GM19240 (cell line): ENCODE measurements around the gene DDIT4.
"Not testable (repeated sequence)": the region's sequence is repeated elsewhere in the genome, so short reads cannot be mapped to it uniquely, and the experiment has no call there.

Experiments
- DNase-seq: peaks from one replicate; pipeline ENCODE4 v3.0.0; 2011; ENCODE audit warnings: low spot score; ENCODE audit not compliant: insufficient read length

Gene DDIT4

DNA sequence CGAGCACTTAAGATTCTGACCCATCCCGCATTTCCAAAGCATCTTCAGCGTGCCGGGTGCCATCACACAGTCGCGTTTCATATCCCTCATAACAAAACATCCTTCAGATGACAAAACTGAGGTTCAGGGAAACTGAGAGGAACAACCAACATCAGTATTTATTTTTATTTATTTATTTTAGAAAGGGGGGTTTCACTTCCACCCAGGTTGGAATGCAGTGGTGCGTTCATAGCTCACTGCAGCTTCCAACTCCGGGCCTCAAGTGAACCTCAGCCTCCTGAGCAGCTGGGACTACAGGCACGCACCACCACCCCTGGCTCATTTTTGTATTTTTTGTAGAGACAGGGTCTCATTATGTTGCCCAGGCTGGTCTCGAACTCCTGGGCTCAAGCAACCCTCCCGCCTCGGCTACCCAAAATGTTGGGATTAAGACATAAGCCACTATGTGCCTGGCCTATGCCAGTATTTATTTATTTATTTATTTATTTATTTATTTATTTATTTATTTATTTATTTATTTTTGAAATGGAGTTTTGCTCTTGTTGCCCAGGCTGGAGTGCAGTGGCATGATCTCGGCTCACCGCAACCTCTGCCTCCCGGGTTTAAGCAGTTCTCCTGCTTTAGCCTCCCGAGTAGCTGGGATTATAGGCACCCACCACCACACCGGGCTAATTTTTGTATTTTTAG is 24.4 kb upstream of the DDIT4 start:
- DNase-seq, result not testable (repeated sequence)

DNA sequence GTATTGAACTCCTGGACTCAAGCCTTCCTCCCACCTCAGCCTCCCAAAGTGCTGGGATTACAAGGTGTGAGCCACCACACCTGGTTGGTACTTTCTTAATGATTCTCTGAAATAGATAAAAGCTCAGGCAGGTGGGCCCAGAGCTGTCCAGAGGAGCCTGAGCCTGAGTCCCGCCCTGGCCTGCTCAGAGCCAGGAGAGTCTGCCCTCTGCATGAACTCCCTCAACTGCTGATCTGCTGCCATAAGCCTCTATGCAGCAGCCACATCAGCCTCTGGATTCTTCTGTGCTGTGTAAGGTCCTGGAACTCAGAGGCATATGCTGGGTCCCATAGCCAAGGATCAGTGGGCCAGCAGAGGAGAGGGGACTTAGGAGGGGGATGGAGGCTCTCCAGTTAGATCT is 23.1 kb upstream of the DDIT4 start:
- DNase-seq, result no peak

DNA sequence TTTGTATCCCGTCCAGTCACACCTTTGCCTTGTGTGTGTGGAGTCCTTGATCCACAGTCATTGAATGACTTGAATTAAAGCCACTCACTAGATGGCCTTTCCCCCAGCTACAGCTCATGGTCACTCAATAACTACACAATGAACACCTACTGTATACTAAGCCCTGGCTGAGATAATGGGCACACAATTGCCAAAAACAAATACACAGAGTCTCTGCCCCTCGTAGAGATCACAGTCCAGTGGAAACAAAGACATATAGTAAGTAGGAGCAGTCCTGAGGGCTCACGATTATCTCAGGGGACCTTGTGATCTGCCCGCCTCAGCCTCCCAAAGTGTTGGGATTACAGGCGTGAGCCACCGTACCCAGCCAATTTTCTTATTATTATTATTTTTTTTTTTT is 22.1 kb upstream of the DDIT4 start:
- DNase-seq, result no peak

DNA sequence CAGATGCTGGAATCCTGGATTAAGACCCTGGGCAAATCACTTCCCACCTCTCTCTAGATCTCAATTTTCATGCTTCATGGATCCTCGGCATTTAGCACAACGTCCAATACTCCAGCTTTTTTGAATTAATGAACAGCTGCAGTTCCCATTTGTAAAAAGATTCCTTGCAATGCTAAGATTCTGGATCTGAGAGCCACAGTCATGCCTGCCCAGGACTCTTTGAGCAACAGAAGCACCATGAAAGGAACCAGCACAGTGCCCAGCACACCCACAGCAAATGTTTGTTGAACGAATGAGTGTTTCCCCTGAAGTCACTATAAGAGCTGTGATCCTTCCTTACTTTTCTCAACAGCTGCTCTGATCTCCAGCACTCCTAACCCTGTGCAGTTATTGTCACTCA is 20.8 kb upstream of the DDIT4 start:
- no peak for DNase-seq

DNA sequence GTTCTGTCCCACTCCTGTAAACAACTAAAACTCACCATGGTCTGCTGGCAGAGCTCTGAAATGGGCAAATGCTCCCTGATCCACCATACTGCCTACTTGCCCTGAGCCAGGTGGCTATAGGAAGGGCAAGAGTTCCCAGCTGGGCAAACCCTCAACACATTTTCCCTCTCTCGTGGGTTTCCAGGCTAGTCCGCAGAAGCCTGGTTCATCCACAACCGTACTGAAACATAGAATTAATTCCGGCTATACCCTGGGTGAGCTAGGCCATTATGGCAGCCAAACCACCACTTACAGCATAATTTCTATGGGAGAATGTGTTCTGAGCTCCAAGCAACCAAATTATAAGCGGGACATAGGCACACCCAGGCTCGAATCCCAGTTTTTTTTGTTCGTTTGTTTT is 20.1 kb upstream of the DDIT4 start:
- no peak for DNase-seq

DNA sequence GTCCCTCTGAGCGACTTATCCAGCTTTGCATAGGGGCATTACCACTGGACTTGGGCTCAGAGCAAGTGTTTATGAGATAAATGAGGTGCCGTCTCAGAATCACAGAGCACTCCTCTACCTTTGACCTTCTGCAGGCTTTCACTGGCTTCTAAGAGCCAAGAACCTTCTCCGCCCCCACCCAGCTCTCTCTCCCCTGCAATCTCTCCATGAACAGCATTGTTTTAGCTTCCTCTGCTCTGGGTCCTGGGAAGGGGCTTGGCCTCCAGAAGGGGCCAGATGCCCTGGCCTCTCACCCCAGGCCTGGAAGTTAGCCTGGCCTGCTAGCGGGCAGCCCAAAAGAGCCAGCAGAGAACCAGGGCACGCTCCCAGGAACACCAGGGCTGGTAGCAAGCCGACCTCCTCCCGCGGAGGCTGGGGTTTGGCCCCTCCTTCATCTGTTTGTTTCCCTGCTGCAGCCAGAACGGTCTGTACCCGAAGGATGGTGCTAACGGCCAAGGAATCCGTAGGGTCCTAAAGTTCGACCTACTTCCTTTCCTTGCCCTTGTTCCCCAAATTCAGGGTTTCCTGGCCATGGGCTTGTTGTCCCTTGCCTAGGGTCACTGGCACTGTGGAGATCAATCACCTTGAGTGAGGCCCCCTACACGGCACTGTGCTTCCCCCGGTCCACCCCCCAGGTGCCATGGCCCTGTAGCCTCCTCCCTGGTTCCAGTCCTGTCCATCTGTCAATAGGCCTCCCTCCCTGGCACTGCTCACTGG is 18.7 kb upstream of the DDIT4 start:
- DNase-seq, result no peak

DNA sequence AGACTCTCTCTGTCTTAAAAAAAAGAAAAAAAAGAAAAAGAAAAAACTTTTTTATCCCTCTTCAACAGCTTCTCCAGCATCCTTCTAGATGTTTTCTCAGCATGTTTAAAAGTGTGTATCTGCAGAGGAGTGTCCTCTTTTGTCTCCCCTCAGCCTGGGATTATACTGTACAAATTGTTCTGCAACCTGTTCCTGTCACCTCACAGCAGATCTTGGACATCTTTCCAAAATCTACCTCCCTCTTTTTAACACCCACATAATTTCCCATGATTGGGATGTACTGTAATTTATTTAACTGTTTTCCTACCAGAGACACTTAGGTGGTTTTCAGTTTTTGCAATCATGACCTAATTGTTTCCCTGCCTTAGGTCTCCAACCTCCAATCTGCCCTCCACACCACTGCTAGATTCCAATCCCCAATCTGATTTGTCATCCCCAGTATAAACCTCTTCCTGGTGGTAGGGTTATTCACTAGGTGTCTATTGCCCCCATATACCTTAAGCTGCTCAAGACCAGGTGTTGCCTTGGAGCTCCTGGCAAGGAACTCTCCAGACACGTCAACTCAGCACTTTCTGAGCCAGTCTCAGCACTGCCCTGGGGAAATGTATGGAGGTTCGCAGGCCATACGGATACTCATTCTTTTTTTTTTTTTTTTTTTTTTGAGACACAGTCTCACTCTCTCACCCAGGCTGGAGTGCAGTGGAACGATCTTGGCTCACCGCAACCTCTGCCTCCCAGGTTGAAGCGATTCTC is 17.6 kb upstream of the DDIT4 start:
- DNase-seq, result no peak

DNA sequence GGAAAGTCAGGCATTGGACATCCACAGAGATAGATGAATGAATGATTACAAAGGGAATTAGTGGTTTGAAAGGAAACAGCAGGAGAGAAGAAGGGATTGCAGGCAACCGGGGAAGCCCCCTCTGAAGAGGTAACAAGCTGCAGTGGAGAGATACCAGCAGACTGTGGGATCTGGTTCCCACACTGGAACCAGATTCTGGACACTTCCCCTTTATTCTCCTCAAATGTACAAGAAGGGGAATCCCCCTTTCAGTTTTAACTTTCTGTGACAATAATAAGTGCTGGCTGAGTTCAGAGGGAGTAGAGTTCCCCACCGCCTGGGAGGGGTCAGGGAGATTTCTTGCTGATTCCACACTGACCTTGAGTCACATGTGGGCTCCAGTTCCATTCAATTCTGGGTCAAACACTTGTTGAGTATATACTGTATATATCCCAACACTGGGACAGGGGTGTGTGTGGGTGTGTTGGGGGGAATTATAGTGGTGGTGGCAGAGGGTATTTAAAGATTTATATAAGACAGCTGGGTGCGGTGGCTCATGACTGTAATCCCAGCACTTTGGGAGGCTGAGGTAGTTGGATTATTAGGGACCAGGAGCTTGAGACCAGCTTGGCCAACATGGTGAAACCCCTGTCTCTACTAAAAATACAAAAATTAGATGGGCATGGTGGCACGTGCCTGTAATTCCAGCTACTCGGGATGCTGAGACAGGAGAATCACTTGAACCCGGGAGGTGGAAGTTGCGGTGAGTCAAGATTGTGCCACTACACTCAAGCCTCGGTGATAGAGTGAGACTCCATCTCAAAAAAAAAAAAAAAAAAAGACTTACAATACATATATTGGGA is 16.5 kb upstream of the DDIT4 start:
- DNase-seq, result no peak

DNA sequence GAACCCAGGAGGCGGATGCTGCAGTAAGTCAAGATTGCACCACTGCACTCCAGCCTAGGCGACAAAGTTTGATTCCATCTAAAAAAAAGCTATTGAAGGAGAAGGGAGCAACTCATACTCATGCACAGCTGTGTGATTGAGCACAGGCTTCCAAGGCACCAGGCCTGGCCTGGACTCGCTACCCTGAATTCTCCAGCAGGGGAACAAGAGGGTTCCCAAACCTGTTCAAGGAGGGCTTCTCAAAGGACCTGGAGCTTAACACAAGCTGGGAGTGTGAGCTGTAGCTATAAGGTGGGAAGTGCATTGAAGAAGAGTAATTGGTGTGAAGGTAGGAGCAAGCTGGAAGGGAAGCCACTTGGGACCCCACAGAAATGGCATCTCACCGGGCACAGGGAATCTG is 15.1 kb upstream of the DDIT4 start:
- DNase-seq, result no peak

DNA sequence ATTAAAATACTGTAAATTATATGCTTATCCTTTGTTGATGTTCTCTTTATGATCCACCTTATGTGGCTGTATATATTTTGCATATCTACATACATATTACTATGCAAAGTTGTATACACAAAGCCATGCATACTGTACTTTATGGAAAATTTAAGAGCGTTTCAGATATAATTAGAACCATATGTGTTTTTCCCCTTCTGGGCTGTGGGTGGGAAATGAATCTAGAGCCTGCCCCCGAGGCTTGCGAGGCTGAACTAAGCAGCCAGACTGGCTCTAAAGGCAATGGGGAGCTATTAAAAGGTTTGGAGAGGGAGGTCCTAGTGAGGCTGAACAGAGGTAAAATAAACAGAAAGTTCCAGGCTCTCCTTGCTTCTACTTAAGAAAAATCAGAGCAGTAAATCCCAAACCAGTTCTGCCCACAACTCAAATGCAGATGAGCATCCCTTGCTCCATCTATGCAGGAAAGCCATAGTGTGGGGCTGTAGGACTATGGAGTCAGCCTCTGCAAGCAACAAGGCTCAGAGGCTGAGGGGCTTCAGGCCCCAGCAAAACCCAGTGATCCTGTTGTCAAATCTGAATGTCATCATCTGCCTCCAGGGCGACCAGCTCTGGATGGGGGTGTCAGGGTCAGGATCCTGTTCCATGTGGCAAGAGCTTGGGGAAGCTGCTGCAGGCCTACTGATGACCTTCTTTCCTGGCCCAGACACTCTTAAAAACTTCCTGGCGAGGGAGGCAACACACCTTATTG is 14.1 kb upstream of the DDIT4 start:
- DNase-seq, result no peak

DNA sequence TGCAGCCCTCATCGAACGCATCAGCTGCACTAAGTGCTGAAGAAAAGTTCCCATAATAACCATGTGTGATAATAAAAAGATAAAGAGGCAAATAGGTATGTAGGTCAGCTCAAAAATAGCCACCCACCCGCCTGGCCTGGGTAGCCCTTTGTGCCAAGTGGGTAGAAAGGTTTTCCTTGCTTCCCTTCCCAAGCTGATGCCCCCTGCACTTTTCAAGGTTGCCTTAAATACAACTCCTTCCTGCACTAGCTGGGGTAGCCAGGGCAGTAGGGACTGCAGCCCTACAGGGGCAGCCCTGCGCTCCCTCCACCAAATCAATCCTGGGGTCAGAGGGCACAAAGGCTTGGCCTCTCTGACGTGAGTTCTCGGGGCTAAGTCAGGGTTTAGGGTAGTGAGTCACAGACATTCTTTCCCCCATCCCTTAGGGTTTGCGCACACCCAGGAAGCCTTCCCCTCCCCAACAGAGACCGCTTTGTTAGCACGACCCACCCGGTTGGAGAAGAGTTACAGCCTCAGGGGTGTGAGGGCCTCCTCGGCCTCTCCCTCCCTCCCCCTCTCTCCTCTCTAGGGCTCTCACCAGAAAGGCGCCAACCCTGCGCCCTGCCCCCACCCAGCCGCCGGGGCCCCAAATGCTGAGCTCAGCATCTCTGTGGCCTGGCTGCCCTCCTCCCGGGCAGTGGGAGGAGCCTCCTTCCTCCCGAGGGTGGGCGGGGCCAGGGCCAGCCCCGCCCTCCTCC is 13.3 kb upstream of the DDIT4 start:
- peak; percentile 58 for DNase-seq

DNA sequence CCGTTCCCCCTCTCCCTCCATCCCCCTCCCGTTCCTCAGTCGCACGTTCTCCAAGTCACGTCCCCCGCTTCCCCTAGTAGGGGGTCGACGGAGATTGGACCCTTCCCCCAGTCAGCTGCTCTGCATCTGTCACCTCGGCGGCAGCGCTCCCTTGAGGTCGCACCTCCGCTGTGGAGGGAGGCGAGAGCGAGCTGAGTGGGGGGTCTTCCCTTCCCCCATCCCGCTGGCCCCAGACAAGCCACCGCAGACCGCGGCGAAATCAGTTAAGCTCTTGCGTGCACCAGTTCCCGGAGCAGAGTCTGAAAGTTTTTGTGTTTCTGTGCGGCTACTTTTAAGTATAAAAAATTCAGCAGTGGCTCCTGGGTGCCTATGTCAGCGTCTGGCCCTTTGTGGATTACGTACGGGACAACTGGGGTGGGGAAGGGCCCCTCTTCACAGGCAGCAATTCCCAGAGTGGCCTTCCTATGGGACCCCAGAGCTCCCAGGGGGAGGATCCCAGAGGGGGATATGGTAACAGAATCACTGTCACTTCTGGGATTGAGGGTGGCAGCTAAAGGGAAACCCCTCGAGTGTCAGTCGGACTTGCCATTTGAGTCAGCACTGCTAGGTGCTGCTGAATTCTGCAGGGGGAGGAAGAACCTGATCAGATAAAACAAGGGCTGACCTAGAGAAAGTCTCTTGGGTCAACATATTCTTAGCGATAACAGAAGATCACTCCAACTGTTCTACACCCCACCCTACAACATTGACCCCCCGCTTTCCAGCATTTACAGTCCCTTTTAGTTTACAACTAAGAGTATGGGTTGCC is 12.5 kb upstream of the DDIT4 start:
- DNase-seq, result peak; percentile 38

DNA sequence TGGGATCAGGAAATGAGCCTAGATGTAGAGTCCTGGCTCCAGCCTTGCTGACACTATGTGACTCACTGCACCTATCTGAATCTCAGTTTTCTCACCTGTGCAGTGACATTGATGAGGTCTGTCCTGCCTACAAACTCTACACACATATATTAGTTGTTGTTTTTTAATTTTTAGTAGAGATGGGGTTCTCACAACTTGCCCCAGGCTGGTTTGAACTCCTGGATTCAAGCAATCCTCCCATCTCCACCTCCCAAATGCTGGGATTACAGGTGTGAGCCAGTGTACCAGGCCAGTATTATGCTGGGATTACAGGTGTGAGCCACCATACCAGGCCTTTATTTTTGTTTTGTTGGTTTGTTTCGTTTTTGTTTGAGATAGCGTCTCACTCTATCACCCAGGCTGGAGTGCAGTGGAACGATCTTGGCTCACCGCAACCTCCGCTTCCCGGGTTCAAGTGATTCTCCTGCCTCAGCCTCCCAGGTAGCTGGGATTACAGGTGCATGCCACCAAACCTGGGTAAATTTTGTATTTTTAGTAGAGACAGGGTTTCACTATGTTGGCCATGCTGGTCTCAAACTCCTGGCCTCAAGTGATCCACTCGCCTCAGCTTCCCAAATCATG is 11.8 kb upstream of the DDIT4 start:
- DNase-seq, result no peak

DNA sequence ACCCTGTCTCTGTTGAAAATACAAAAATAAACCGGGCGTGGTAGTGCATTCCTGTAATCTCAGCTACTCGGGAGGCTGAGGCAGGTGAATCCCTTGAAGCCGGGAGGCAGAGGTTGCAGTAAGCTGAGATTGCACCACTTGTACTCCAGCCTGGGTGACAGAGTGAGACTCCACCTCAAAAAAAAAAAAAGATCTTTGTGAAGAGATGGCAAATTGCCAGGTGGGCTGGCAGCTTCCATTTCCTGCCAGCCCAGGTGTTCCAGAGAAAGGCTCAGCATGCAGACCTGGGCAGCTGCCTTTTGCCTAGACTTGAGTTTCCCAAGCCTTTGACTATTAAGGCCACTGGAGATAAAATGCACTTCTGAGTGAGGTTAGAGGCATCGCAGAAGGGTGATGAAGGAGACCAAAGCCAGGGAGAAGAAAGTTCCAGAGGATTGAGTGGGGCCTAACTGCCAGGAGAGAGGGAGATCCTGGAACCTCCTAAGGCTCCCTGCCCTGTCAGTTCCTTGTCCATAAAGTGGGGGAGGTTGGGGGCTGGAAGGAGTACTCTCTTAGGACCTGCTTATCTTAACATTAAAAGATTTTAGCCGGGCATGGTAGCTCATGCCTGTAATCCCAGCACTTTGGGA is 10.0 kb upstream of the DDIT4 start:
- DNase-seq, result no peak

DNA sequence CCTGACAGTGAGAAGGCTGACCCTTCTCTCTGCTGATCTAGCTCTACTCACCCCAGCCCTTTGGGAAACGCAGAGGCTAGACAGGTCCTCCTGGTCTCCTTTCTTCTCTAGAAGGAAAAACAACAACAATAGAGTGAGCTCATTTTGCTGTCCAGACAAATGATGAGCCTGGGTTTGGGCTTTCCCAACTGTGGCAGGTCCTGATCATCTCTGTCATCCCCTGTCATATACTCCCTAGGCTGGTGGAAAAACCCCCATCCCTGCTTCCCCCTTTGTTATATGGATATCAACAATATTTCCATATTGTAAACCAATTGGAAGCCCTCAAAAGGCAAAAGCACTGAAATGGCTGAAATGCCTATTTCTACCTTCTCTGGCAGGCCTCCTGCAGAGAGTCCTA is 9.2 kb upstream of the DDIT4 start:
- DNase-seq, result no peak

DNA sequence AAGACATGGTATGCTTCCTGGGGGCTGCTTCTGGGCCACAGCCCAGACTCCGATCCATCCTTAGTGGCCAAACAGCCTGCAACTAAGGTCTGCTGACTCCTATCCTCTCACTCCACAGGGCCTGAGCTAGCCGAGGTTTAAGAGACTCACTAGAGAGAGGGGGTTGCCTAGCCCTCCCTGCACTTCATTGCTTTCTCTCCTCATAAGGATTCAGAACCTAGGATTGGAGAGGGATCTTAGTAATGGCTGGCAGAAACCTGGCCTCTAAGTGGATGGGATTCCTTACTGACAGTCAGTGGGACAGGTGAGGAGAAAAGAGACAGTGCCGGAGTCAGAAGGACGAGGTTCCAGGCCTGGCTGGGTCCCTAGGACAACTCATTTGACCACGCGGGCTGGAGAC is 8.2 kb upstream of the DDIT4 start:
- no peak for DNase-seq

DNA sequence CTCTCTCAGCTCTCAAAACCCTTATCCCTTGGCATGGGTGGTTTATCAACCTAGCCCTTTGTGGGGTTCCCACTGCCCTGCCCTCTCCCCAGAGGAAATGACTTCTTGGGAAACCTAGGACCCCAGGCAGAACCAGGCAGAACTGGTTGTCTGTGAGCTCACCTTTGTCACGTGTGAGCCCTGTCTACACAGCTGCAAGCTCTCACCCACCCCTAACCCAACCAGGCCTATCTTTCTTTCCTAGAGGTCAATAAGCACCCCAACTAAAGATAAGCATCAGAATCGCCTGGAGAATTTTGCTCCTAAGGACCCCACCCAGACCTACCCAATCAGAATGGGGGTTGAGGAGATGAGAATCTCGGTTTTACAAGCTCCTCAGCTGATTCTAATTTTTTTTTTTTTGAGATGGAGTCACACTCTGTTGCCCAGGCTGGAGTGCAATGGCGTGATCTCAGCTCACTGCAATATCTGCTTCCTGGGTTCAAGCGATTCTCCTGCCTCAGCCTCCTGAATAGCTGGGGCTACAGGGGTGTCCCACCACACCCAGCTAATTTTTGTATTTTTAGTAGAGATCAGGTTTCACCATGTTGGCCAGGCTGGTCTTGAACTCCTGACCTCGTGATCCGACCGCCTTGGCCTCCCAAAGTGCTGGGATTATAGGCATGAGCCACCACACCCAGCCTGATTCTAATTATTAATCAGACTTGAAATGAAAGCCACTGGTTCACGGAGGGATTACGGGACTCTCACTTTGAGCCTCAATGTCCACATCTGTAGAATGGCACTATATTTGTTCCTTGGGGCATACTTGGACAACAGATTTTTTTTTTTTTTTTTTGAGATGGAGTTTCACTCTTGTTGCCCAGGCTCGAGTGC is 7.5 kb upstream of the DDIT4 start:
- DNase-seq, result no peak
